Measurements from ENCODE around the gene SHMT2.

SHMT2 gene

GRCh38 chr12:57229634-57230380 lies at the start of gene SHMT2:
Gene SHMT2, plus strand, starts transcription at chr12:57229711. Its CDS starts 68 bp downstream, at chr12:57229779.
- peak; percentile 95 for DNase-seq (ENCODE audit: low spot score)

GRCh38 chr12:57180321-57180989 lies 49.1 kb upstream of the SHMT2 start:
- no peak for DNase-seq (ENCODE audit: low spot score)

DNA sequence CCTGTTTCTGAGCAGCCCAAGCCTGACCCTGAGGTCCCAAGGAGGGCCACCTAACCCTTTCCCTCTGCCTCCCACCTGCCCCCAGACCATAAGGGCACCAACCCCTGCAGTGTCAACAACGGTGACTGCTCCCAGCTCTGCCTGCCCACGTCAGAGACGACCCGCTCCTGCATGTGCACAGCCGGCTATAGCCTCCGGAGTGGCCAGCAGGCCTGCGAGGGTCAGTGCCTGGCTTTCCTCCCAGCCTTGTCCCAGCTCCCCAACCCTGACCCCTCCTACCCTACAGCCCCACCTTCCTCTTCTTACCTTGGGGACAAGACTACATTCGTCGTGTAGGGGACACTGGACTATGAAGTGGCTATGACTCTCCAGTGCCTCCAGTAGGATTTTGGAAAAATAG lies 48.4 kb upstream of the SHMT2 start:
- no peak for DNase-seq (ENCODE audit: low spot score)

- no peak for DNase-seq (ENCODE audit: low spot score)
Measured at GRCh38 chr12:57181561-57182155, 47.9 kb upstream of the SHMT2 start.

DNA sequence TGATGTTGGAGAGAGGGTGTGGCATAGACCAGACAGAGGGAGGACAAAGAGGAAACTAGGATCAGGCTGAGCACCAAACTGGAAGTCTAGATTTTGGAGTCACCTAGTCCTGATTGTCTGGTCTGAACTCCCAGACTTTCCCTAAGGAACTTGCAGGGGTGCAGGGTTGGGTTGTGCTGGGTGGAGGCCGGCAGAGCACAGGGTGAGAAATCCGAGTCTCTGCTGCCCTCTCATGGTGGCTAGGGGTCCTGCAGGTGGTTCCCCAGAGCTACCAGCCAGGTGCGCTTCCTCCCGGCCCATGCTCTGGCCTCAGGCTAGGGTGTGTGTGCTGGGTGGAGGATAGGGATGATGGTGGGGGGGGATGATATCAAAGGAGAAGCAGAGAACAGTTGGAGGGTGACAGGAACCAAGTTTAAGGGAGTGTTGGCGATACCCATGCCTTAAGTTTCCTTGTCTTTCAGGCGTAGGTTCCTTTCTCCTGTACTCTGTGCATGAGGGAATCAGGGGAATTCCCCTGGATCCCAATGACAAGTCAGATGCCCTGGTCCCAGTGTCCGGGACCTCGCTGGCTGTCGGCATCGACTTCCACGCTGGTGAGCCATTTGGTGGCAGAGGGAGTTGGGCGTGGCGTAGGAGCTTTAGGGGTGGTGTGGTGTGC lies 46.5 kb upstream of the SHMT2 start:
- DNase-seq (ENCODE audit: low spot score): peak; percentile 30

DNA sequence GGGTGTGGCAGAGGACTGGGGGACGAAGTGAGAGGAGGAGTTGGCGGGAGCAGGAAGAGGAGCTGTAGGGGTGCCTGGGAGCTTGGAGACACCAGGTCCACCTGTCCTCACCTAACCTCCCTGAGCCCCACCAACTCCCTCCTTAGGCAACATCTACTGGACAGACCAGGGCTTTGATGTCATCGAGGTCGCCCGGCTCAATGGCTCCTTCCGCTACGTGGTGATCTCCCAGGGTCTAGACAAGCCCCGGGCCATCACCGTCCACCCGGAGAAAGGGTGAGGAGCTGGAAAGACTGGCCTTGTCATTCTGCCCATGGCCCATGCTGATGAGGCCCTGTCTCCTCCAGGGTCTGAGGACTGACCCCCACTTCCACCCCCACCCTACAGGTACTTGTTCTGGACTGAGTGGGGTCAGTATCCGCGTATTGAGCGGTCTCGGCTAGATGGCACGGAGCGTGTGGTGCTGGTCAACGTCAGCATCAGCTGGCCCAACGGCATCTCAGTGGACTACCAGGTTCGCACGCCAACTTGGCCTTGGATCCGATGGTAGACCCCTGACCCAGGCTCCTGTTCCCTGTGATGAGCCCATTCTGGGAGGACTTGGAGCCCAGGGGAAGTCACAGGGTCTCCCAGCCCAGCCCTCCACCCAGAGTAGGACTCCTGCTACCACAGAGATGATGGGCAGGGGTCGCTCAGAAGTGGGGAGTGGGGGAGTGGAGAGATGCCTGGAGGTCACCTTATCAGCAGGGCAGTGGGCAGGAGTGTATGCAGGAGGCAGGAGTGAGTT lies 45.4 kb upstream of the SHMT2 start:
- DNase-seq (ENCODE audit: low spot score): no peak

DNA sequence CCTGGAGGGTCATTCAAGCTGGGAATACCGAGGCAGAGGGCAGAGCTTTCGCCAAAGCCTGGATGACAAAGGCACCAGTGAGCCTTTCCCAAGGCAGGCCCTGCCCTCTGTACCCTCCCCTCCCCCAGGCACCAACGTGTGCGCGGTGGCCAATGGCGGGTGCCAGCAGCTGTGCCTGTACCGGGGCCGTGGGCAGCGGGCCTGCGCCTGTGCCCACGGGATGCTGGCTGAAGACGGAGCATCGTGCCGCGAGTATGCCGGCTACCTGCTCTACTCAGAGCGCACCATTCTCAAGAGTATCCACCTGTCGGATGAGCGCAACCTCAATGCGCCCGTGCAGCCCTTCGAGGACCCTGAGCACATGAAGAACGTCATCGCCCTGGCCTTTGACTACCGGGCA lies 44.1 kb upstream of the SHMT2 start:
- no peak for DNase-seq (ENCODE audit: low spot score)

GRCh38 chr12:57185906-57186508 lies 43.5 kb upstream of the SHMT2 start:
- DNase-seq (ENCODE audit: low spot score): no peak

DNA sequence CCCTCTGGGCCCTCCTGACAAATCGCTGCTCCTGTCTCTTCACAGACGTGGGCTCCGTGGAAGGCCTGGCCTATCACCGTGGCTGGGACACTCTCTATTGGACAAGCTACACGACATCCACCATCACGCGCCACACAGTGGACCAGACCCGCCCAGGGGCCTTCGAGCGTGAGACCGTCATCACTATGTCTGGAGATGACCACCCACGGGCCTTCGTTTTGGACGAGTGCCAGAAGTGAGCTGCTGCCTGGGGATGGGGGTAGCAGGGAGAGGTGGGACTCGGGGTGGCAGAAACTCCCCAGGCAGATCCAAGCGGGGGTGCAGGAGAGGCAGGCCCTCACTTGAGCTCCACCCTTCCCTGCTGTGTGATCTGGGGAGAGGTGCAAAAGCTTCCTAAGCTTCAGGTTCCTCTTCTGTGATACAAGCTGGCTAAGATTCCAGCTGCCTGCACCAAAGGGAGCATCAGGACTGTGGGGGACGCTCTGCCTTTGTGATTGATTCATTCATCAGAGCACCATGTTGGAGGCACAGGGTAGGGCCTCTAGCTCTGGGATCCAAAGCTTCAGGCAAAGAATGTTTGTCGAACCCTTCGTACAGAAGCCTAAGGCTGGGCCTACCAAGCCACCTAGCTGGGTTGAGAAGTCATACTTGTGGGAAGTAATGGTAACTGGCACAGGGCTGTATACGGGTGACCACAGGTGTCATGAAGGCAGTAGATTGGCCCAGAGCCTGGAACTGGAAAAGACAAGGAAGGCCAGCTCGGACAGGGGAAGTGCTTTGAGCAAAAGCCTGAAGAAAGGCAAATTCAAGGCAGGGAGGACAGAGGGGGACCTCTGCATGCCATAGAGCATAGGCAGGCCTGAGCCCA lies 42.1 kb upstream of the SHMT2 start:
- DNase-seq (ENCODE audit: low spot score): no peak

DNA sequence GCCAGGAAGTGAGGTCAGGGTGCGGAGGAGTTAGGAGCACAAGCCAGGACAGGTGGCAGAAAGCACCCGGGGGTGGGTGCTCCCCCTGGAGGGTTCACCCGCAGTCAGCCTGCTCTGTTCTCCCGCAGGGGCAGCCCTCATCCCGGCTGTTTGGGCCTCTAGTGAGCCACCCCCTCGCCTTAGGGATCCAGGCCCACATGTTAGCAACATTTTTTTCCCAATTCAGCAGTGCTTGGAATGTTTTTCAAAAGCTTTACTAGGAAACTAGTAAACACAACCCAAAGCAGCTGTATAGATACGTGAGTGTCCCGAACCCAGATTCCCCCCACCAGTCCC lies 41.5 kb upstream of the SHMT2 start:
- no peak for DNase-seq (ENCODE audit: low spot score)

DNA sequence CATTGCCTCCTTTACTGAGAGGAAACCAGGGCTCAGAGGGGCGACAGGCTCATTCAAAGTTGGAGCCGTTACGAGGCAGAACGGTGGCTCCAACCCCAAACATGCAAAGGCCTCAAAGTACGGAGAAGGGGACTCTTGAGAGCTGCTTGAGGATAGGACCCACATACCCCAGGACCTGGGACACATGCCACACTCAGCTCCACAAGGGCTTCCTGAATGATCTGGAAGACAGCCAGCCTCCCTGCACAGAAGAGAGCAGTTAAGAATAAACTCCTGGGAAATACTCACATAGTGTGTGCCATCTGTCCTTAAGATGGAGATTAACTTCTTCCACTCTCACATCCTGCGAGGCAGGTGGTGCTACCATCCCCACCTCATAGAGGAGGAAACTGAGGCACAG lies 39.5 kb upstream of the SHMT2 start:
- DNase-seq (ENCODE audit: low spot score): peak; percentile 25

DNA sequence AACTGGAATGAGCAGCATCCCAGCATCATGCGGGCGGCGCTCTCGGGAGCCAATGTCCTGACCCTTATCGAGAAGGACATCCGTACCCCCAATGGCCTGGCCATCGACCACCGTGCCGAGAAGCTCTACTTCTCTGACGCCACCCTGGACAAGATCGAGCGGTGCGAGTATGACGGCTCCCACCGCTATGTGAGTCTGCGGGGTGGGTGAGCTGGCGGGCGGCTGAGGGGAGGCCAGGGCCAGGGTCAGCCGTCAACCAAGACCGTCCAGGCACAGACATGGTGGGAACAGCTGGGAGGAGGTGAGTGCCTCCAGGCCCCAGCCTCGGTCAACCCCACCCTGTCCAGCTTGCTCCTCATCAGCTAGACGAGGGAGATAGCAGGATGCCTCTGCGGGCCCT lies 38.7 kb upstream of the SHMT2 start:
- no peak for DNase-seq (ENCODE audit: low spot score)

- DNase-seq (ENCODE audit: low spot score): no peak
Measured at GRCh38 chr12:57191410-57191809, 38.1 kb upstream of the SHMT2 start.

GRCh38 chr12:57192920-57193319 lies 36.6 kb upstream of the SHMT2 start:
- DNase-seq (ENCODE audit: low spot score): no peak

DNA sequence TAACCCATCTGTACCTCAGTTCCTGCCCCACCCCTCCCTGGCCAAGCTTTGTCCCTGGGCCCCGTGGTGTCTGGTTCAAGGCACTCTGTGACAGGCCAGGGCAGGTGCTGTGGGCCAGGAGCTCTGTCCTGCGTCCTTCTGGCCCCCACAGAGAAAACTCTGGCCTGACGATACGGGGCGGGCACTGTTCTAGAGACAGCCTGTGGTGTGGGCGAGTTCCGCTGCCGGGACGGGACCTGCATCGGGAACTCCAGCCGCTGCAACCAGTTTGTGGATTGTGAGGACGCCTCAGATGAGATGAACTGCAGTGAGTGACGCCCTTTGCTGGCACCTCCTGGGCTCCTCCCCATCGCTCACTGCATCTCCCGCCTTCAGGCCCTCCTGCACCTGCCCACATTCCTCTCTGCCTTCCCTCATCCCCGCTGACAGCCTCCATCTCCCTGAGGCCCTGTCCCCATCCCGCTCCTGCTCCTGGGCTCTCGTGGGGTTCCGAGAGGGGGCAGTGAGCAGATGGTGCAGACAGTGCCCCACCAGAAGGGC lies 35.7 kb upstream of the SHMT2 start:
- DNase-seq (ENCODE audit: low spot score): no peak

DNA sequence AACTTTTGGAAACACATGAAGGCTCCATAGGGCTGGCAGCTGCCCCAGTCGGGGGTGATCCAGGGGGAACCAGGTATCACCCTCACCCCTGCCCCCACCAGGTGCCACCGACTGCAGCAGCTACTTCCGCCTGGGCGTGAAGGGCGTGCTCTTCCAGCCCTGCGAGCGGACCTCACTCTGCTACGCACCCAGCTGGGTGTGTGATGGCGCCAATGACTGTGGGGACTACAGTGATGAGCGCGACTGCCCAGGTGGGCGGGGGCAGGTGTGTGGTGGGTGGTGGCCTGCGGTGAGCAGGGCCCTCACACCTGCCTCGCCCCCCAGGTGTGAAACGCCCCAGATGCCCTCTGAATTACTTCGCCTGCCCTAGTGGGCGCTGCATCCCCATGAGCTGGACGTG lies 35.3 kb upstream of the SHMT2 start:
- no peak for DNase-seq (ENCODE audit: low spot score)

DNA sequence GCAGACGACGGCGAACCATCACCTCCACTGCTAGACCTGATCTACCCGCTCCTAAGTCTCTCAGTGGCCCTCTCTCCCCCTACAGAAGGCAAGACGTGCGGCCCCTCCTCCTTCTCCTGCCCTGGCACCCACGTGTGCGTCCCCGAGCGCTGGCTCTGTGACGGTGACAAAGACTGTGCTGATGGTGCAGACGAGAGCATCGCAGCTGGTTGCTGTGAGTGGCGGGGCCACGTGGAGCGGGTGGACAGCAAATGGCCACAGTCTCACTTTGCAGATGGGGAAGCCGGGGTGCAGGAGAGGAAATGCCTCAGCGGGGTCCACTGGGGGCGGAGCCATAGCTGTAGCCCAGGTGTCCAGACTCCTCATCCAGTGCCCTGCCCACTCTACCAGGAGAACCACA lies 34.3 kb upstream of the SHMT2 start:
- no peak for DNase-seq (ENCODE audit: low spot score)

DNA sequence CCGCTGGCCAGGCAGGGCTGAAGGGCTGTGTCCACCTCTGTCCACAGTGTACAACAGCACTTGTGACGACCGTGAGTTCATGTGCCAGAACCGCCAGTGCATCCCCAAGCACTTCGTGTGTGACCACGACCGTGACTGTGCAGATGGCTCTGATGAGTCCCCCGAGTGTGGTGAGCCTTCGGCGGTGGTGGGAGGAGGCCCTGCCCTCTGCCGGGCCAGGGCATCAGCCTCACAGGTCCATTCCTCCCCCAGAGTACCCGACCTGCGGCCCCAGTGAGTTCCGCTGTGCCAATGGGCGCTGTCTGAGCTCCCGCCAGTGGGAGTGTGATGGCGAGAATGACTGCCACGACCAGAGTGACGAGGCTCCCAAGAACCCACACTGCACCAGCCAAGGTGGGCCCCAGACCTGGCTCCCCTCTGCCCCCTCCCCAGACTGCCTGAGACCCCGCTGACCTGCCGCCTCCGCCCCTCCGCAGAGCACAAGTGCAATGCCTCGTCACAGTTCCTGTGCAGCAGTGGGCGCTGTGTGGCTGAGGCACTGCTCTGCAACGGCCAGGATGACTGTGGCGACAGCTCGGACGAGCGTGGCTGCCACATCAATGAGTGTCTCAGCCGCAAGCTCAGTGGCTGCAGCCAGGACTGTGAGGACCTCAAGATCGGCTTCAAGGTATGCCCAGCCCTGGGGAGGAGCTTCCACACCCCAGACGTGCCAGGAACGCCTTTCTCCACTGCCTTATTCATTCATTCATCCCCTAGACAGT lies 33.7 kb upstream of the SHMT2 start:
- no peak for DNase-seq (ENCODE audit: low spot score)

DNA sequence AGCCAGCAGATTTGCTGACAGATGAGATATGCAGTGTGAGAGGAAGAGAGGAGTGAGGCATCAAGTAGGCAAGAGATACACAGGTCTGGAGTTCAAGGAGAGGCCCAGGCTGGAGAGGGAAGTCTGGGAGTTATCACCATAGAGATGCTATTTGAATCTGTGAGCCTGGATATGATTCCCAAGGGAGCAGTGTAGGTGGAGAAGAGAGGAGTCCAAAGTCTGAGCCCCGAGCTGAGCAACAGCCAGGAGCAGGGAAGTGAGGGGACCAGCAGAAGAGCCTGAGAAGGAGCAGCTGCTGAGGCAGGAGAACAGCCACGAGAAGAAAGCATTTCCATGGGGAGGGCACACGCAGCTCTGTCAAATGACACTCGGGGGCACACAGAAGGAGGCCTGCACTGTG lies 33.1 kb upstream of the SHMT2 start:
- DNase-seq (ENCODE audit: low spot score): no peak

DNA sequence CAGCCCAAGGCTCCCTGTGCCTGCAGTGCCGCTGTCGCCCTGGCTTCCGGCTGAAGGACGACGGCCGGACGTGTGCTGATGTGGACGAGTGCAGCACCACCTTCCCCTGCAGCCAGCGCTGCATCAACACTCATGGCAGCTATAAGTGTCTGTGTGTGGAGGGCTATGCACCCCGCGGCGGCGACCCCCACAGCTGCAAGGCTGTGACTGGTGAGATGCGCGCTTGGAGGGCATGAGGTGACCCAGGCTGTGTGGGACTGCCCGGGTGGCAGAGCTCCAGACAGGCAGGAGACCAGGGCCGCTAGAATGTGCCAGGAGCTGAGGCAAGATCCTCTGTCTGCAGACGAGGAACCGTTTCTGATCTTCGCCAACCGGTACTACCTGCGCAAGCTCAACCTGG lies 32.6 kb upstream of the SHMT2 start:
- no peak for DNase-seq (ENCODE audit: low spot score)
